HepG2 (cell line): ENCODE results near the gene ANP32A. TPM values are rescaled to one million over a fixed set of nuclear protein-coding genes. Genes with fewer than 3 reads are reported as not detected.

Source experiments
- ATAC-seq: fragments of 200-7000 bp; cut with Tn5 transposase; 3 replicates; pipeline ENCODE4 v1.9.1; 2020; ENCODE audit warnings: mild to moderate bottlenecking, moderate library complexity
- BruUV-seq: library from RNA; stranded (reverse); fragments of 400-500 nt; replicated peaks from 2 replicates; lab custom pipeline; 2021; lab: Mats Ljungman, UMichigan
- CTCF ChIA-PET: fragments of 300-600 bp; formaldehyde crosslinking; extraction: SDS; loops from one replicate; lab custom pipeline; 2021; ENCODE audit warnings: low total read pairs, inconsistent platforms, low intra/inter-chr PET ratio; lab: Yijun Ruan, JAX
- POLR2A ChIA-PET: fragments of 350-600 bp; sonication (Branson Sonifier 250); formaldehyde crosslinking; loops from one replicate; lab custom pipeline; 2020; ENCODE audit warnings: antibody characterized with exemption, inconsistent platforms; lab: Yijun Ruan, JAX
- DNase-seq: peaks from one replicate; pipeline ENCODE4 v3.0.0-alpha.2; 2015; ENCODE audit warnings: low spot score
- FAIRE-seq: peaks from 3 replicates; lab custom pipeline; 2011; peaks lifted over from hg19 to GRCh38; lab: Jason Lieb, UNC
- H2AFZ ChIP-seq: one replicate; pipeline ENCODE4 v1.6.1; 2011; ENCODE audit warnings: low read length, inconsistent platforms
- H3K27ac ChIP-seq: fragments of 300-600 bp; 3 replicates; pipeline ENCODE4 v1.8.0; 2011; ENCODE audit warnings: mixed run types, mild to moderate bottlenecking, mixed read lengths, low read length, inconsistent platforms; ENCODE audit not compliant: insufficient read depth; ENCODE audit errors: extremely low read length
- H3K27me3 ChIP-seq, 2 experiments: fragments of 200-600 bp in 1 of 2; 2 replicates in 1 of 2; 3 replicates in 1 of 2; pipeline versions ENCODE4 v1.6.0 to v1.8.0; 2011; ENCODE audit warnings: low read length in 2 of 2, mild to moderate bottlenecking in 2 of 2, moderate library complexity in 2 of 2, inconsistent platforms in 1 of 2; ENCODE audit not compliant: insufficient read depth in 2 of 2, control insufficient read depth in 1 of 2
- H3K36me3 ChIP-seq, 2 experiments: fragments of 200-600 bp in 1 of 2; replicated peaks in 1 of 2; 2 replicates in 1 of 2; 3 replicates in 1 of 2; pipeline versions ENCODE4 v1.5.1 to v1.8.0; 2011; ENCODE audit warnings: low read length in 2 of 2, inconsistent platforms in 1 of 2; ENCODE audit not compliant: insufficient read depth in 2 of 2, control insufficient read depth in 1 of 2
- H3K4me1 ChIP-seq: 2 replicates; pipeline ENCODE4 v1.5.1; 2012; ENCODE audit warnings: low read length, inconsistent platforms; ENCODE audit not compliant: insufficient read depth
- H3K4me2 ChIP-seq: 2 replicates; pipeline ENCODE4 v1.6.0; 2011; ENCODE audit warnings: low read depth, low read length, inconsistent platforms
- H3K4me3 ChIP-seq, 3 experiments: fragments of 200-600 bp in 1 of 3; sonication (generic), shearing (Covaris generic) in 1 of 3; replicated peaks in 1 of 3; 2 replicates each; pipeline ENCODE4 v1.5.1; 2011 to 2016; ENCODE audit warnings: low read length in 3 of 3, inconsistent platforms in 2 of 3, low read depth in 2 of 3, mild to moderate bottlenecking in 2 of 3, control low read depth in 1 of 3, mixed read lengths in 1 of 3; ENCODE audit not compliant: insufficient read depth in 1 of 3
- H3K79me2 ChIP-seq: one replicate; pipeline ENCODE4 v1.6.1; 2011; ENCODE audit warnings: low read length, inconsistent platforms; ENCODE audit not compliant: insufficient read depth
- H3K9ac ChIP-seq: 2 replicates; pipeline ENCODE4 v1.6.0; 2011; ENCODE audit warnings: mild to moderate bottlenecking, low read depth, low read length, inconsistent platforms; ENCODE audit not compliant: insufficient read depth
- H3K9me3 ChIP-seq: 2 replicates; pipeline ENCODE4 v1.5.1; 2012; ENCODE audit warnings: mild to moderate bottlenecking, low read length
- H4K20me1 ChIP-seq: 2 replicates; pipeline ENCODE4 v1.6.0; 2011; ENCODE audit warnings: inconsistent platforms, mild to moderate bottlenecking, low read length, moderate library complexity; ENCODE audit not compliant: insufficient read depth
- BRCA1 ChIP-seq: sonication (generic); formaldehyde crosslinking; IDR thresholded peaks from 2 replicates; pipeline ENCODE4 v1.4.0; 2020; ENCODE audit warnings: missing genetic modification reagents
- GMEB2 ChIP-seq: IDR thresholded peaks from 2 replicates; pipeline ENCODE4 v1.6.1; 2016; ENCODE audit warnings: missing biosample characterization, missing genetic modification reagents, low read depth
- HHEX ChIP-seq: IDR thresholded peaks from 2 replicates; pipeline ENCODE4 v1.6.1; 2016; ENCODE audit warnings: control low read depth
- HOXA7 ChIP-seq: sonication (generic); formaldehyde crosslinking; IDR thresholded peaks from 2 replicates; pipeline ENCODE4 v1.8.1; 2022; ENCODE audit warnings: mild to moderate bottlenecking, missing genetic modification reagents, moderate library complexity
- MIER2 ChIP-seq: IDR thresholded peaks from 2 replicates; pipeline ENCODE4 v1.6.1; 2016; ENCODE audit warnings: missing biosample characterization, missing genetic modification reagents
- NPAS2 ChIP-seq: sonication (generic); formaldehyde crosslinking; IDR thresholded peaks from 2 replicates; pipeline ENCODE4 v1.8.0; 2022; ENCODE audit warnings: mild to moderate bottlenecking, missing genetic modification reagents, borderline replicate concordance
- RAD51 ChIP-seq: fragments of 450-650 bp; IDR thresholded peaks from 2 replicates; pipeline ENCODE4 v1.6.1; 2016; ENCODE audit warnings: borderline replicate concordance
- SP2 ChIP-seq: sonication (generic); formaldehyde crosslinking; IDR thresholded peaks from 2 replicates; pipeline ENCODE4 v1.5.1; 2020; ENCODE audit warnings: mild to moderate bottlenecking, missing genetic modification reagents
- STAT5B ChIP-seq: sonication (generic); formaldehyde crosslinking; IDR thresholded peaks from 2 replicates; pipeline ENCODE4 v1.4.0; 2020; ENCODE audit warnings: missing genetic modification reagents
- WGBS: methylation state at CpG from one replicate; pipeline ENCODE4 v1.1.6; 2017; ENCODE audit warnings: low lambda C conversion rate; 5-methylcytosine and 5-hydroxymethylcytosine counted together
- in situ Hi-C: cut with HindIII; loops from 2 replicates; pipeline ENCODE4 v1.10.0; 2017; ENCODE audit warnings: low pct_unique_long_range_greater_than_20kb; ENCODE audit not compliant: extremely low pct_ligation_motif_present
- intact Hi-C: fragments of 100-400 bp; cut with micrococcal nuclease; formaldehyde crosslinking; loops from one replicate; pipeline ENCODE4 v1.10.0; 2022; ENCODE audit not compliant: unreplicated experiment
- polyA plus RNA-seq, 8 experiments: library from polyadenylated mRNA; depleted of rRNA in 3 of 8; stranded (reverse) in 7 of 8; unstranded in 1 of 8; fragments of >200 nt; fragmentation: Illumina TruSeq in 4 of 8; extraction: Trizol in 4 of 8; gene quantifications; 2 replicates each; pipeline versions ENCODE4 v1.2.1 to v1.2.3, GENCODE V29; 2011 to 2016; ENCODE audit warnings: low read depth in 4 of 8, missing spikeins in 1 of 8, mixed read lengths in 1 of 8; ENCODE audit not compliant: insufficient read depth in 1 of 8
- total RNA-seq, 5 experiments: library from RNA; depleted of rRNA; stranded (reverse); fragments of >200 nt; fragmentation: Illumina TruSeq; extraction: Trizol; gene quantifications; 2 replicates each; pipeline ENCODE4 v1.2.3, GENCODE V29; 2016; ENCODE audit warnings: low read depth in 1 of 5
- TF ChIP-seq, protein P1 (sequence below): IDR thresholded peaks from 2 replicates; pipeline ENCODE4 v1.6.1; 2016
- TF ChIP-seq, protein P2 (sequence below): sonication (generic); formaldehyde crosslinking; conservative IDR thresholded peaks from 2 replicates; pipeline ENCODE4 v1.8.0; 2022; ENCODE audit warnings: missing genetic modification reagents
- TF ChIP-seq, protein P3 (sequence below), 2 experiments: sonication (generic) in 1 of 2; formaldehyde crosslinking in 1 of 2; IDR thresholded peaks; 2 replicates each; pipeline versions ENCODE4 v1.6.1 to v1.9.0; 2014 to 2022; ENCODE audit warnings: antibody characterized with exemption in 1 of 2, borderline replicate concordance in 1 of 2, inconsistent platforms in 1 of 2, low read depth in 1 of 2, missing genetic modification reagents in 1 of 2

ANP32A gene
- total and polyA plus RNA-seq, 2 of the 13 experiments (the other 11 are each of a cell fraction or from before 2014, with no cell fraction given) = 60.6 to 206 TPM

- TF ChIP-seq SP2 (CRISPR knock-in tag) = no peak
- TF ChIP-seq HOXA7 (CRISPR knock-in tag) = no peak
These were observed 31.8 kb upstream of the ANP32A start (continued) for GRCh38 chr15:68852461-68852860.

- Histone ChIP-seq H2AFZ (no peak overlapping the region), H3K79me2 (no peaks in the 10 kb centered on the region), H3K27ac (no peak overlapping the region), H4K20me1 (no peaks in the 10 kb centered on the region), H3K4me3 (no peak overlapping the region), H3K9me3 (peaks cover 1% of the 10 kb centered on the region; the same call in 1 of the 2 replicates), H3K36me3 (no peaks in the 10 kb centered on the region), H3K9ac (no peak overlapping the region), H3K4me2 (no peak overlapping the region), H3K27me3 (peaks cover 4 to 19% of the 10 kb centered on the region in 2 experiments; a peak in 3 of 5 replicates), H3K4me1 (no peaks in the 10 kb centered on the region)
- in situ Hi-C loops = no loop called here
- no peak for ATAC-seq
- ChIA-PET POLR2A (no interaction called here), CTCF (no interaction called here)
- no peak for DNase-seq
- intact Hi-C loops = no loop called here
- BruUV-seq = no TSS peak
- no peak for FAIRE-seq
- 0% methylated on average over 2 of the region's 2 CpGs for WGBS
- TF ChIP-seq, protein P1, sequence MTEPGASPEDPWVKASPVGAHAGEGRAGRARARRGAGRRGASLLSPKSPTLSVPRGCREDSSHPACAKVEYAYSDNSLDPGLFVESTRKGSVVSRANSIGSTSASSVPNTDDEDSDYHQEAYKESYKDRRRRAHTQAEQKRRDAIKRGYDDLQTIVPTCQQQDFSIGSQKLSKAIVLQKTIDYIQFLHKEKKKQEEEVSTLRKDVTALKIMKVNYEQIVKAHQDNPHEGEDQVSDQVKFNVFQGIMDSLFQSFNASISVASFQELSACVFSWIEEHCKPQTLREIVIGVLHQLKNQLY (CRISPR knock-in tag) = no peak
- TF ChIP-seq, protein P2, sequence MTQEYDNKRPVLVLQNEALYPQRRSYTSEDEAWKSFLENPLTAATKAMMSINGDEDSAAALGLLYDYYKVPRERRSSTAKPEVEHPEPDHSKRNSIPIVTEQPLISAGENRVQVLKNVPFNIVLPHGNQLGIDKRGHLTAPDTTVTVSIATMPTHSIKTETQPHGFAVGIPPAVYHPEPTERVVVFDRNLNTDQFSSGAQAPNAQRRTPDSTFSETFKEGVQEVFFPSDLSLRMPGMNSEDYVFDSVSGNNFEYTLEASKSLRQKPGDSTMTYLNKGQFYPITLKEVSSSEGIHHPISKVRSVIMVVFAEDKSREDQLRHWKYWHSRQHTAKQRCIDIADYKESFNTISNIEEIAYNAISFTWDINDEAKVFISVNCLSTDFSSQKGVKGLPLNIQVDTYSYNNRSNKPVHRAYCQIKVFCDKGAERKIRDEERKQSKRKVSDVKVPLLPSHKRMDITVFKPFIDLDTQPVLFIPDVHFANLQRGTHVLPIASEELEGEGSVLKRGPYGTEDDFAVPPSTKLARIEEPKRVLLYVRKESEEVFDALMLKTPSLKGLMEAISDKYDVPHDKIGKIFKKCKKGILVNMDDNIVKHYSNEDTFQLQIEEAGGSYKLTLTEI (CRISPR knock-in tag) = no peak
- TF ChIP-seq HHEX (CRISPR knock-in tag) = no peak
- TF ChIP-seq BRCA1 (CRISPR knock-in tag) = no peak
- TF ChIP-seq, protein P3, sequence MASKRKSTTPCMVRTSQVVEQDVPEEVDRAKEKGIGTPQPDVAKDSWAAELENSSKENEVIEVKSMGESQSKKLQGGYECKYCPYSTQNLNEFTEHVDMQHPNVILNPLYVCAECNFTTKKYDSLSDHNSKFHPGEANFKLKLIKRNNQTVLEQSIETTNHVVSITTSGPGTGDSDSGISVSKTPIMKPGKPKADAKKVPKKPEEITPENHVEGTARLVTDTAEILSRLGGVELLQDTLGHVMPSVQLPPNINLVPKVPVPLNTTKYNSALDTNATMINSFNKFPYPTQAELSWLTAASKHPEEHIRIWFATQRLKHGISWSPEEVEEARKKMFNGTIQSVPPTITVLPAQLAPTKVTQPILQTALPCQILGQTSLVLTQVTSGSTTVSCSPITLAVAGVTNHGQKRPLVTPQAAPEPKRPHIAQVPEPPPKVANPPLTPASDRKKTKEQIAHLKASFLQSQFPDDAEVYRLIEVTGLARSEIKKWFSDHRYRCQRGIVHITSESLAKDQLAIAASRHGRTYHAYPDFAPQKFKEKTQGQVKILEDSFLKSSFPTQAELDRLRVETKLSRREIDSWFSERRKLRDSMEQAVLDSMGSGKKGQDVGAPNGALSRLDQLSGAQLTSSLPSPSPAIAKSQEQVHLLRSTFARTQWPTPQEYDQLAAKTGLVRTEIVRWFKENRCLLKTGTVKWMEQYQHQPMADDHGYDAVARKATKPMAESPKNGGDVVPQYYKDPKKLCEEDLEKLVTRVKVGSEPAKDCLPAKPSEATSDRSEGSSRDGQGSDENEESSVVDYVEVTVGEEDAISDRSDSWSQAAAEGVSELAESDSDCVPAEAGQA (IDR thresholded peaks at IDR 0.05; ENCODE audit: low read depth) = no peak
- TF ChIP-seq, protein P3 (CRISPR knock-in tag; IDR thresholded peaks at IDR 0.05; ENCODE audit: borderline replicate concordance) = no peak
- no peak for TF ChIP-seq STAT5B (CRISPR knock-in tag)
- TF ChIP-seq MIER2 = no peak
- no peak for TF ChIP-seq GMEB2
- TF ChIP-seq NPAS2 (CRISPR knock-in tag) = no peak
- no peak for TF ChIP-seq RAD51
These were observed 31.3 kb upstream of the ANP32A start for GRCh38 chr15:68851971-68852370.
